Omental fat pad (tissue), 4 donors: ENCODE data around the gene BMPR1B. TPM values are rescaled to one million over a fixed set of nuclear protein-coding genes. Genes with fewer than 3 reads are reported as not detected.
A peak's percentile ranks its signal among the peaks of the same experiment; 100 is the strongest.
"Not testable (repeated sequence)": the region's sequence is repeated elsewhere in the genome, so short reads cannot be mapped to it uniquely, and the experiment has no call there.

ENCODE experiments used
- ATAC-seq: fragments of 150-250 bp; one replicate; pipeline ENCODE4 v1.9.1; 2016; ENCODE audit warnings: mild to moderate bottlenecking, moderate library complexity; ENCODE audit not compliant: low FRiP score
- DNase-seq: peaks from one replicate; pipeline ENCODE4 v3.0.0-alpha.2; 2019; ENCODE audit warnings: low spot score
- total RNA-seq, 4 donors: library from RNA; depleted of rRNA; stranded (reverse); fragments of >200 nt; gene quantifications; one replicate each; pipeline ENCODE4 v1.1.0, GENCODE V29; 2016
- TF ChIP-seq, protein P1 (sequence below), 3 donors: fragments of 450-650 bp; IDR thresholded peaks; one replicate each; pipeline ENCODE4 v1.5.1; 2016 to 2017; ENCODE audit warnings: antibody characterized with exemption in 3 of 3, mild to moderate bottlenecking in 3 of 3, moderate library complexity in 2 of 3

The BMPR1B gene
- total RNA-seq, 4 donors from 2014 or later, result 0.19 to 1.9 (median 1.3) TPM

DNA sequence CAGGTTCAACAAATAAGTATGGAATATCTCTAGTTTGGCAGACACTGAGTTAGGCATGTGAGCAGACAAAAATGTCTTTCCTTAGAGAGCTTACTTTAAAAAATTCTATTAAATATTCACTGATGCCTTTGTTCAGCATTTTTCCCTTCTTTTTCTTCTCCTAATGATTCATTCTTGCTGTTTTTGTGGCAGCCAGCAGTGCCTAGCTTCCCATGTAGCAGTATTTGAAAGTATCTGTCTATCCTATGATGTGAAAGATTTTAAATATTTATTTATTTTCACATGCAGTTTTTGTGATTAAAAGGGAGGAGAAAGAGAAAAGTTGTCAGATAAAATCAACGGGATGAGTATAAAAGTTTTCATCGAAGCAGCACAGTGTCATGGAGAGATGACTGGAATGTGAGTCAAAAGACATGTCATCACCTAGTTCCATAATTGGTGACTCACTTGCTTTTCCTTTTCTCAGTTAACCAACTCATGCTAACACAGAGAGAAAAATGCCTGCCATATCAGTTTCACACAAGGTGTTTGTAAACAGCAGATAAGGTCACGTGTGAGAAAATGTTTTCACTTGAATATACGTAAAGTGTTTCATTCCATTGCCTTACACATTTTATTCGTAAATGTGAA lies 69.8 kb downstream of the BMPR1B start:
- TF ChIP-seq, protein P1, sequence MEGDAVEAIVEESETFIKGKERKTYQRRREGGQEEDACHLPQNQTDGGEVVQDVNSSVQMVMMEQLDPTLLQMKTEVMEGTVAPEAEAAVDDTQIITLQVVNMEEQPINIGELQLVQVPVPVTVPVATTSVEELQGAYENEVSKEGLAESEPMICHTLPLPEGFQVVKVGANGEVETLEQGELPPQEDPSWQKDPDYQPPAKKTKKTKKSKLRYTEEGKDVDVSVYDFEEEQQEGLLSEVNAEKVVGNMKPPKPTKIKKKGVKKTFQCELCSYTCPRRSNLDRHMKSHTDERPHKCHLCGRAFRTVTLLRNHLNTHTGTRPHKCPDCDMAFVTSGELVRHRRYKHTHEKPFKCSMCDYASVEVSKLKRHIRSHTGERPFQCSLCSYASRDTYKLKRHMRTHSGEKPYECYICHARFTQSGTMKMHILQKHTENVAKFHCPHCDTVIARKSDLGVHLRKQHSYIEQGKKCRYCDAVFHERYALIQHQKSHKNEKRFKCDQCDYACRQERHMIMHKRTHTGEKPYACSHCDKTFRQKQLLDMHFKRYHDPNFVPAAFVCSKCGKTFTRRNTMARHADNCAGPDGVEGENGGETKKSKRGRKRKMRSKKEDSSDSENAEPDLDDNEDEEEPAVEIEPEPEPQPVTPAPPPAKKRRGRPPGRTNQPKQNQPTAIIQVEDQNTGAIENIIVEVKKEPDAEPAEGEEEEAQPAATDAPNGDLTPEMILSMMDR (IDR thresholded peaks at IDR 0.05), result no peak
- ATAC-seq (peak; percentile 80), DNase-seq (no peak)

DNA sequence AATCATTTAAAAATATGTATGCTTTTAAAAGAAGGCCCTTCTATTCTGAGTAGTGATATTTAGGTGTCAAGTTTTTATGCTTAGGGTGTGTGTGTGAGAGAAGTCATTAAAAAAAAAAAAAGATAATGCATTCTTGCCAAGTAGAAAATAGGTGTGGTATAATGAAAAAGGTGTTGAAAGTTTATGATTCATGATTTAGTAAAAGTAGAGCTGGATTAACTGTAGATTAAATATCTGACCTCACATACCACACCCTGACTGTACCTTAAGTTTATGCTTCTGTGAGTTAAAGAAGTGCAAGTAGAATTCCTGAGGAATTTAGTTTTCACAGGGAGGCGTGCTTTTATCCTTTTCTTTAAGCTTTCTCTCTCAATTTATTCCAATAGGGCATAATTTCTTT lies 71.1 kb downstream of the BMPR1B start:
- TF ChIP-seq, protein P1 (IDR thresholded peaks at IDR 0.05), result no peak
- ATAC-seq (no peak), DNase-seq (no peak)

DNA sequence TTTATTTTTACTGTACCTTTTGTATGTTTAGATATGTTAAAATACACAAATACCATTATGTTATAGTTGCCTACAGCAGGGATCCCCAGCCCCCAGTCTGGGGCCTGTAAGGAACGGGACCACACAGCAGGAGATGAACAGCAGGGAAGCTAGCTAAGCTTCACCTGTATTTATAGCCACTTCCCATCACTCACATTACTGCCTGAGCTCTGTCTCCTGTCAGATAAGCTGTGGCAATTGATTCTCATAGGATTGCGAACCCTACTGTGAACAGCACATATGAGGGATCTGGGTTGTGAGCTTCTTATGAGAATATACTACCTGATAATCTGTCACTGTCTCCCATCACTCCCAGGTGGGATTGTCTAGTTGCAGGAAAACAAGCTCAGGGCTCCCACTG lies 73.9 kb downstream of the BMPR1B start:
- DNase-seq, result no peak
- no peak for ATAC-seq
- TF ChIP-seq, protein P1 (IDR thresholded peaks at IDR 0.05), result no peak

DNA sequence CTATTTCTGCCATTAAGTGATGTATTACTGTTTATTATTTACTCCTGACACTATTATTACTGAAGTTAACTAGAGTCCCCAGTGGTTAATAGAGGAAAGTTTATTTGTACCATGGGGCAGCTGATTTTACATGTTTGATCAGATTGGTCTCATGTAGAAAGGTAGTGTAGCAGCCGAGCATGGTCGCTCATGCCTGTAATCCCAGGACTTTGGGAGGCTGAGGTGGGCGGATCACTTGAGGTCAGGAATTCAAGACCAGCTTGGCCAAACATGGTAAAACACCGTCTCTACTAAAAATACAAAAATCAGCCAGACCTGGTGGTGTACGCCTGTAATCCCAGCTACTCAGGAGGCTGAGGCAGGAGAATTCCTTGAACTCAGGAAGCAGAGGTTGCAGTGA lies 74.6 kb downstream of the BMPR1B start:
- ATAC-seq, DNase-seq: not testable (repeated sequence)

DNA sequence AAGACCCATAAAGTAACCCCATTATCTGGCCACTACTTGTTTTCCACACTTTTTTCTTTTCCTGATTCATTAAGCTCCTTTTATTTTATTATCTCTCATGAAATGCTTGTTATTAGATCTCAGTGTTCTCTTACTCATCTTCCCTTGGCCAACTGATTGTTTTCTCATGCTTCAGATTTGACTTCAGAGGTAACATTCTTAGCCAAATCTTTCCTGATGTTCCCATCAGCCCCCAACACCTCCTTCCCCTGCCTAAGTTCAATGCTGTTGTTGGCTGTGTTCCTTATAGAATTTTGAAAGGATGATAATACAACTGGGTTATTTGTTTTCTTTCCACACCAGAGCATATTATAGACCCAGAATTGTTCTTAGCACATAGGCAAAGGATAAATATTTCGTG lies 75.6 kb downstream of the BMPR1B start:
- no peak for DNase-seq
- ATAC-seq, result no peak
- TF ChIP-seq, protein P1 (IDR thresholded peaks at IDR 0.05), result no peak

DNA sequence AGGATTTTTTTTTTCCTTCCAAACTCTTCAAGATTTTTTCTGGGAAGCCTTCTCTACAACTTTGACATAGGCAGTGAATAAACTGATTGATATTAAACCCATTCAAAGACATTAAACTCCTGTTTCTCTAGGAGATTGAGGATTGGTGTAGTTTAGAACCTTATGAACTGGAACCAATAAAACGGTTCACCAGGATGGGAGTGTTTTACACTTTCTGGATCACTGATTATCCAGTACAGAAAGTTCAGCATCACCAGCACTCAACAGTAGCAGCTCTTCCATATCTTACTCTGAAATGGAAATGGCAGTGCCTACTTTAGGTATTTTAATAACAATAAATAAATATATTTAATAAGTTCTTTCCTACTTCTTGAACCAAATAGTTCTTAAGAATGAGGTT lies 76.7 kb downstream of the BMPR1B start:
- TF ChIP-seq, protein P1 (IDR thresholded peaks at IDR 0.05), result no peak
- DNase-seq (no peak), ATAC-seq (no peak)

DNA sequence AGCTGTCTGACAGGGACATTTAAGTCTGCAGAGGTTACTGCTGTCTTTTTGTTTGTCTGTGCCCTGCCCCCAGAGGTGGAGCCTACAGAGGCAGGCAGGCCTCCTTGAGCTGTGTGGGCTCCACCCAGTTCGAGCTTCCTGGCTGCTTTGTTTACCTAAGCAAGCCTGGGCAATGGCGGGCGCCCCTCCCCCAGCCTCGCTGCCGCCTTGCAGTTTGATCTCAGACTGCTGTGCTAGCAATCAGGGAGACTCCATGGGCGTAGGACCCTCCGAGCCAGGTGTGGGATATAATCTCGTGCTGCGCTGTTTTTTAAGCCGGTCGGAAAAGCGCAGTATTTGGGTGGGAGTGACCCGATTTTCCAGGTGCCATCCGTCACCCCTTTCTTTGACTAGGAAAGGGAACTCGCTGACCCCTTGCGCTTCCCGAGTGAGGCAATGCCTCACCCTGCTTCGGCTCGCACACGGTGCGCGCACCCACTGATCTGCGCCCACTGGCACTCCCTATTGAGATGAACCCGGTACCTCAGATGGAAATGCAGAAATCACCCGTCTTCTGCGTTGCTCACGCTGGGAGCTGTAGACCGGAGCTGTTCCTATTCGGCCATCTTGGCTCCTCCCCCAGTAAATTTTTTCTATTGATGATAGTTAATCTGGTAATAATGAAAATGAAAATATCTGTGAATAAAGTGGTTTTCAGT lies 83.6 kb downstream of the BMPR1B start:
- ATAC-seq, DNase-seq: not testable (repeated sequence)

DNA sequence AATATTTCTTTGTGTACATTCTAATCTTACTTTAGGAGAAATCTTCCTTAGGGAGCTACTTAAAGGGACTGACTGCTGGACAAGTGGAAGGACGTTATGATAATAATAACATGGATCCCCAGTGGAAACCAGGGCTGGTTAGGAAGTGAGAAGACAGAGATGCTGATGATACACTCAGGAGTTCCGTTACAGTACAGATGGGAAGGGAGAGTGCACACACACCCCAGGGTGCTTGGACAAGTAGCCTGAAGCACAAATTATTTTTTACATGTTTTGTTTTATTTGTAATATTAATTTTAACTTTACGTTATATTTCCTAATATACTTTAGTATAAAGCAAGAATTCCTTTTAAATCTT lies 84.1 kb downstream of the BMPR1B start:
- TF ChIP-seq, protein P1 (IDR thresholded peaks at IDR 0.05), result no peak
- DNase-seq (no peak), ATAC-seq (no peak)
